HG02798 (cell line): ENCODE measurements around the gene DYRK1A.

Source experiments
- ATAC-seq: cut with Tn5 transposase; IDR thresholded peaks from one replicate; pipeline ENCODE4 v1.9.1; 2021; ENCODE audit warnings: mild to moderate bottlenecking; ENCODE audit not compliant: unreplicated experiment, poor library complexity

Gene DYRK1A

DNA sequence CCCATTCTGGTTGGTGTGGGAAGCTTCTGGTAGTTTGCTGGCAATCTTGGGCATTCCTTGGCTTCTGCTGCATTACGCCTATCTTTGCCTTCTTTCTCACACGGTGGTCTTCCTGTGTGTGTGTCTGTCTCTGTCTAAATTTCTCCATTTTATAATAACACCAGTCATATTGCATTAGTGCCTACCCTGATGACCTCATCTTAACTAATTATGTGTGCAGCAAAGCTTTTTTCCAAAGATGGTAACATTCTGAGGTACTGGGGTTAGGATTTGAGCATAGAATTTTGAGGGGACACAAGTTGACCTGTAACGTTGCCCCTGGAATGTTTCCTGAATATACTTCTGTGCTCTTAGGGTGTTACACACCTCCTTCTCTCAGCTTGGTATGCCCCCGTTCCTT, 77.1 kb downstream of the DYRK1A start:
- ATAC-seq = no peak

DNA sequence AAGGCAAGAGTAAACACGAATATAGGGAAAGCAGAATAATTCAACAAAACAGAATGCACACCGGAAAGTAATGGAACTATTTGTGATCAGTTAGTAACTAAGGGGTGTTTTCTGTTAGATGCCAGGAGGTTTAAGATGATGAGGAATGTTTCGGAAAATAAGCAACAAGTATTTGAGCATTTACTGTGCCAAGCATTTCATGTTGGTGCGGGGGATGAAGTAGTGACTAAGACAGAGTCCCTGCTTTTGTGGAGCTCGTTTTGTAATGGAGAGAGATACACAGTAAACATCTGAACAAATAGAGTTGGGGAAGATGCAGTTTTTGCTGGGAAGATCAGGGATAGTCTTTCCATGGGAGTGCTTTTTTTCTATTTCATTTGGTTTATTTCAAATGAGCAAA, 78.7 kb downstream of the DYRK1A start:
- ATAC-seq = no peak

DNA sequence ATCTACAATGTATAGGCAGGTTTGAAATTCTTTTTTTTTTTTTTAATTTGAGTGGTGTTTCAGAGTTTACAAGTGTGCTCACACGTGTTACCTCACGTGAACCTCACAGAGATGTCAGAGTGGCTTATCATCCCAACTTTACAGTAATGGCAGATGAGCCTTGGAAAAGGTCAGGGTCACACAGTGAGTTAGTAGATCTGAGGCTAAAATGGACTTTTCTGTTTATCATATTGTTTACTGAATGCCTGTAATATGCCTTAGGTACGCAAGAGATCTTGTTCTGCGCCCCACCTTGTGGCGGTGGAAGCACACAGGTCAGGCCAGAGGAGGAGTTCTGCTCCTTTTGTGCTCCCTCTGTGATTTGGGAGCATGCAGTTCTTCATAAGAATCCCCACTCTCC, 80.0 kb downstream of the DYRK1A start:
- no peak for ATAC-seq

DNA sequence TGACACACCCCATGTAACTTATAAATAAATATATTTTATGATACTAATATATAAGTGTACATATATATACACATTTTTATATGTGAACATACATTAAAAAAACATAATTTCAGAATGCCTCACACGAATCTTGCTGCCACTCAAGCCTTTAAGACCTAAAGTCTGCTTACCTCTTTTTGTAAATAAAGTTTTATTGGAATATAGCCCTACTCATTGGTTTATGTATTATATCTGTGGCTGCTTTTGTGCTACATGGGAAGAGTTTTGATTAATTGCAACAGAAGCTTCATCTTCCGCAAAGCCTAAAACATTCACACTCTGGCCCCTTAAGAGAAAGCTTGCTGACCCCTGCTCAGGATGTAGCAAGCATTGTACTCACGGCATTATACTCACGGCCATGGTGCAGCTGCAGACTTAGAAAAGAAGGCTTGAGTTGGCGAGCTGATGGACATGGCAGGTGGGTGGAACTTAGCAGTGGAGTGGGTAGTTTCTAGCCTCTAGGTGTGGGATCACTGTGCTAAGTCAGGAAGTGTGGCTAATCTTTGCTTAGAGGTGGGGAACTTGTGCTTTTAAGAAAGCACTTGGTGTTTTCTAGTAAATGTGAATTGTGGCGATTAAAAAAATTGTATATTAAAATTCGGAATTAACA, 80.8 kb downstream of the DYRK1A start:
- no peak for ATAC-seq

DNA sequence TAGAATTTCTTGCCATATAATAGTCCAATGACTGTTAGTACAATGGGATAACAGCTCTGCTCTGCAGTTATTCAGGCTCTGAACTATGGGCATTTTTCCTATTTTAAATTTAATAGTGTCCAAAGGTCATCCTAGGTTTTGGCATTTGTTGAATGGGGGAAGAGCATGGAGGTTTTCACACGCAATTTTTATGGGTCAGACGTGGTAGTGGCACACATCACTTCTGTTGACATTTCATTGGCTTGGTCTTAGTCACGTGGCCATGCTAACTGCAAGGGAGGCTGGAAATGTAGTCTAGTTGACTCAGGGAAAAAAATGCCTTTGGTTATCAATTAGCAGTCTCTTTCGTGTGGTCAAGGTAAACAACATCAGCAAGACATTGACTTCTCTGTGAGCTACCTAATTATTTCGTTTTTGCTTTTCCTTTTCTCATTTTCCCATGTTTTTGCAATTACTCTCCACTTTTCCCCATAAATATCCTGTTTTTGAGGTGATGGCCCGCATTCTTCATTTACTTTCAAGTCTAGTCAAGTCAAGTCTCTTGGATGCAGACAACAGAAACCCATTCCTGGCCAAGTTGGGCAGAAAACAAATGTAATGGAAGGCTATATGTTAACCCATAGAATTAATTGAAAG, 82.8 kb downstream of the DYRK1A start:
- ATAC-seq = no peak

DNA sequence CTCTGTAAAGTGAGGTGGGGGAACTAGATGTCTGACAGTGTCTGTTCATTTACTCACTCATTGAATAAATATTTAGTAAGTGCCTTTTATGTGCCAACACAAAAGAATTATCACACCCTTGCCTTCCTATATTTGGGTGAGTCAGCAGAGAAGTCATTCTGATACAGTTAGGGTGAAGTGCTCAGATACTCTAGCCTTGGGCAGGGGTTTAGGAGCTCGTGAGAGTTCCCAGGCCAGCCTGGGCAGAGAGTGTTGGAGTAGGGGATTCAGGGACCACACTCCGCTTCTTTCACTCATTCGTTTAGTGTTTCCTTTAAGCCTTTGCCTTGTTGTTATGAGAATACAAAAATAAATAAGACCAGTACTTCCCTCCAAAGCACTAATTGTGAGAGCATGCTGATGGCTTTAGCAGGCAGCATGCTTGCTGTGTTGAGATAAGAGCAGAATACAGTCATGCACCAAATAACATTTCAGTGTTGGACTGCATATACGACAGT, 83.9 kb downstream of the DYRK1A start:
- no peak for ATAC-seq

DNA sequence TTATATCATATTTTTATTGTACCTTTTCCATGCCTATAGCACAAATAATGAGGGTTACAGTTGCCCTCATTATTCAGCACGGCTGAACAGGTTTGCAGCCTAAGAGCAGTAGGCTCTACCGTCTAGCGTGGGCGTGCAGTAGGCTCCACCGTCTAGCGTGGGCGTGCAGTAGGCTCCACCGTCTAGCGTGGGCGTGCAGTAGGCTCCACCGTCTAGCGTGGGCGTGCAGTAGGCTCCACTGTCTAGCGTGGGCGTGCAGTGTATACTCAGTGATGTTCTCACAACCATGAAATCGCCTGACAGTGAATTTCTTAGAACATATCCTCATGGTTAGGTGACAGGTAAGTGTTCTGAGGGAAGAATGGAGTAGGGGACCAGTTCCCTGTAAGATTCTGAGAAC, 84.9 kb downstream of the DYRK1A start:
- ATAC-seq = no peak

DNA sequence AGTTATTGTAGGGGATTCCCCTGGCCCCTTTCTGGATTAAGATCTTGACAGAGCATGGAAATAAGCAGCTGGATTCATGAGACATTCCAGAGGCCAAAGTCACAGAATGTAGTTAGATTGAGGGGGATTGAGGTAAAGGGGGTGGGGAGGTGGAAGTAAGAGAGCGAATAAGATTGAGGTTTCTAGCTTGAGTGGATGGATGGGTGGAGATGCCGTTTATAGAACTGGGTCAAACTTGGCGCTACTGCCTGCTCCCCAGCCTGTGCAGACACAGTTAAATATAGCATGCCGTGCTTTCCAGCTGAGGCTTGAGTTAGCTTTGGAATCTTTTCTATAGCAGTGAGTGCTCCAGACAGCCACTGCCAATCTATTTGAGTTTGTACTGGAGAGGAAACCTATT, 85.7 kb downstream of the DYRK1A start:
- no peak for ATAC-seq

DNA sequence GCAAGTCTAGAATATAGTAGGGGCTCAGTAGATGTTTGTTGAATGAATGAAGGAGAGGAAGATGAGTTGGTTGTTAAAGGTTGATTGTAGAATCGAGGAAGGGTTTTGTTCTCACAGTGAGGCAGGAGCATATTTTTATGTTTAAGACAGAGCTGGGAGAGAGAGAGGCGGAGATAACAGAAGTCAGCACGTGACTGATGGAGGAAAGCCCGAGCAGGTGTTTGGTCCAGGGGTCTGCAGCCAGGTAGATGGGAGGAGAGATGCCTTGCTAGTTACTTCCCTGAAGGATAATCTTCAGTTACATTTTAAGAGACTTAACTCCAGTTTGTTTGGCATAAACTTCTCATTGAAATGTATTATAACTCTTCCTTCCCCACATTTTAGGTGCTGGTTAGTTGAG, 86.8 kb downstream of the DYRK1A start:
- ATAC-seq = no peak

DNA sequence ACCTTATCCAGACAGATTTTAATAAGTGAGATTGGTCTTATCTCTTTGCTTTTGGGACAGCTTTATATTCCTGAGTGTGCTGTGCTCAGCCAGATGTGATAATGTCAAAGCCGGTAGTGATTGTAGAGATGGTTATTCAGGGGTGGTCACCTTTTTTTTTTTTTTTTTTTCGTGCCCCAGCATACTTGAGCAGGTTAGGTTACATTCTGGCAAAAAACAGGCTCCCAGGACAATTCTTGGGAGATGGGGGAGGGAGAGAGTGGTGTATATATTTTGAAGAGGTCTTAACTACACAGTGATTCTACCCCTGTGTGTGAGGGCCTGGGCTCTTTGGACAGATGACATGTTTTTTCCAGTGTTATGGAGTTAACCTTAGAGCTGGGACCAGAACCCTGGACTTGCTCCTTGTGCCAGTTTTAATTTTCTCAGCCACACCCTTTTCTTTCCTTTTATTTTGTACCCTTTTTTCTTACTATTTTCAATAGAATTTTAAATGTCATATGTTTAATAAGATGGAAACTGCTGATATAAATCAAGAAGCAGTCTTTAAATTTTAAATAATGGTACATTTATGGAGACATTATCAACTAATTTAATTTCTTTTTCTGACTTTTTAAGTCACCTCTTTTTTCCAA, 88.4 kb downstream of the DYRK1A start:
- ATAC-seq = no peak

DNA sequence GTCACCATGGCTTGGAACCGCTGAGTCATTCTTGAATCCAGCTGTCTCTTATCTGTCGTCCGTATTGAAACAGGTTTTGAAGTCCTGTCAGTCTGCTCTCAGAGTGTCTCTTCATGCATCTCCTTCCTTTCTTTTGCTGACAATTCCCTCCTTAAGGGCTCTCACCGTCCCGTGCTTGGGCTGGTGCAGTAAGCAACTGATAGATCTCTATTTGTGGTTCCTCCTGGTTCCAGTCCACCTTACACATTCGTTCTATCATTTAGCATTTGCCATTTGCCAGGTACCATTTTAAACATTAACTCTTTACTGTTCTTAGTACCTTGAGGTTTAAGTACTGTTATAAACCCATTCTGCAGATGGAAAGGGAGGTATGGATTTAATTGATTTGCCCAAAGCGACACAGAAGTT, 88.9 kb downstream of the DYRK1A start:
- no peak for ATAC-seq

DNA sequence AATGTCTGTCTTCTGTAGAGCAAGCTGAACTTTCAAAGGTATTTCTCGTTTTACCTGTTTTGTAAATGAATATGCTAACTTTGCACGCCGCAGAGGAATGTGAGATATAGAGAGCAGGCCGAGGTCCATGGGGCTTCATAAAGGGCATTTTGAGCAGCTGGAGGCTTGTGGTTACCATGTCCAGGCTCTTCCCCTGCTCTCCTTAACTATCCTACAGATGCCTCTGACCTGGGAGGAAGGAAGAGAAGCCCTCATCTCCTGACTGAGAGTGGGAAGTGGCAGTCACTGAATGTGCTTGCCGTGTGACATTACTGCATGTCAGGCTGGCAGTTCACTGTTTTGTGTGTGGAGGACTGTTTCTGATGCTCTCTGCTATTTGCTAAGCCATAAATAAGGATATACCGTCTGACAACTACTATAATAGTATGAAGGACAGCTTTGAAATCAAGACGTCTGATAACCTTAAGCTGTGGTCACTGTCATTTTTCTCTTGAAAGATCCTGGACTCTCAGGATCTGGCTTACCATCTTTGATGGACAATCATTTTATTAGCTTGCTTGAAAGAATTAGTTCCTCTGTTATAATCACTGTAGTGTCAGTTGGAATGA, 92.2 kb downstream of the DYRK1A start:
- ATAC-seq = no peak

DNA sequence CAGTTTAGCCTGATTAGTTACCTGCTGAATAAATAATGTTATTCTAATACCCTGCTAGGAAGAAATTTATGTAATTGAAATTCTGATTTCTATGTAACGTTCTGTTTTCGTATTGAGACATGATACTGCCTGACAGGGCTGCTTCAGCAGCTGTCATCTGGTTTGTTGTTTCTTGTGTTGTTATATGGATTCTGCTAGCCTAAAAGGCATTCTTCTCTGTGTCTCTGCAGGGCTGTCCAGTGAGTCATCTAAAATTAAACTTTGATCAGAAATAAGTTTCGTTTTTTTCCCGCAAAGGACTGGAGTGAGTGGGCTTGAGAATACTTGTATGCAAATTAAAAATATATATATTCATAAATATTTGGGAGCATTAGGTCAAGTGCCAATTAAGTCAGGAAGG, 93.0 kb downstream of the DYRK1A start:
- ATAC-seq = no peak

DNA sequence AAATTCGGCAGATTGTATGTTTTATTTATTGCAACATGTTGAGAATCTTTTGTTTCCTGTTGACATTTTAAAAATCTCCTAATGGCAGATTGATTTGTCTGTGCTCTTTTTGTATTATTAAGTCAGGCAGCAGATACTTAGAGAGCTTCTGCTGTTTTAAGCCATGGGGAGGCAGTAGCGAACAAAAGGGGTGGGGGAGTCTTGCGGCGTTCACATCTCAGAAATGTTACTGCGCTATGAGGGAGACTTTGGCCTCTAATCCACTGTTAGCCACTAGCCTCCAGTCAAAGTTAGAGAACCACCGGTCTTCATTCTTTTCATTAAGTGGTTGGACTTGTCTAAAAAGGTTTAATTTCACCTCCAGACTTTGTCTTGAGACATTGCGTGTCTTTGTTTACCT, 93.6 kb downstream of the DYRK1A start:
- no peak for ATAC-seq

DNA sequence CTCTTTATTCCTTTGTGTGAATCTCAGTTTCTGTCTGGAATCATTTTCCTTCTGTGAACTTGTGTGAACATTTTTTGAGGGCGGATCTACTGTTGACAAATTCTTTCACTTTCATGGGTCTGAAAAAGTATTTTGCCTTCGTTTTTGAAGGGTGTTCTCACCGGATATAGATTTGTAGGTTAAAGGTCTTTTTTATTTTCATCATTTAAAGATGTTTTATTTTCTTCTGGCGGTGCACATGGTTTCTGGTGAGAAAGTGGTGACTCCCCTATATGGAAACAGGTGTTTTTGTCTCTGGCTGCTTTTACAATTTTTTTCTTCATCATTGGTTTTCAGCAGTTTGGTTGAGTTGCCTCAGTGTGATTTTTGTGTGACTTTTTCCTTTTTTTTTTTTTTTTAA, 94.9 kb downstream of the DYRK1A start:
- no peak for ATAC-seq

DNA sequence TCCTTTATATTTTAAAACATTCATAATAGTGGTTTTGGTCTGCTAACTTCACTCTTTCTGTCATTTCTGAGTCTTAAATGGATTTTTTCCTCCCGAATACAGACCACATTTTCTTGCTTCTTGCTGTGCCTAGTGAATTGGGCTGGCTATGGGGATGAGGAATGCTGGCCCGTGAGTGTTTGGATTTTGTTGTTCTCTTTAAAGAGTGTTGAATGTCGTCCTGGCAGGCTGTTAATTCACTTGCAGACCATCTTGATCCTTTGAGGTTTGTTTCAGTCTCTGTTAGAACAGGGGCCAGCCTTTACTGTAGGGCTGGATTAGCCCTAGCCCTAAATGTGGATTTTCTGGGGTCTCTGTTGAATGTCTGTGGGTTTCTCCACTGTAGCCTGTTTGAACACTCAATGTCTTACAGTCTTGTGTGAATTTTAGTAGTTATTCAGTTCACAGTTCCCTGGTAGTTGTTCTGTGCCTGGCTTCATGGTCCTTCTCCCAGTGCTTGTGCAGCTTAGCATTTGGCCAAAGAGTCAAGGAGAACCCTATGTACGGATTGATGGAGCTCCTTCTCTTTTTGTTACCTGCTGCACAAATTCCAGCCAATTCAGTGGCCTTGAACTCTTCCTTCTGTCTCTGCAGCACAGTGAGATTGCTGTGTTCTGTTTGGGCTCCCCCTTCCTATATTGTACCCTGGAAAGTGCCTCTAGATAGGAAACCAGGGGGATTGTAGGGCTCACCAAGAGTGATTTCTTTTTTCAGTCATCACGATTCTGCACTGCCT, 95.7 kb downstream of the DYRK1A start:
- no peak for ATAC-seq

DNA sequence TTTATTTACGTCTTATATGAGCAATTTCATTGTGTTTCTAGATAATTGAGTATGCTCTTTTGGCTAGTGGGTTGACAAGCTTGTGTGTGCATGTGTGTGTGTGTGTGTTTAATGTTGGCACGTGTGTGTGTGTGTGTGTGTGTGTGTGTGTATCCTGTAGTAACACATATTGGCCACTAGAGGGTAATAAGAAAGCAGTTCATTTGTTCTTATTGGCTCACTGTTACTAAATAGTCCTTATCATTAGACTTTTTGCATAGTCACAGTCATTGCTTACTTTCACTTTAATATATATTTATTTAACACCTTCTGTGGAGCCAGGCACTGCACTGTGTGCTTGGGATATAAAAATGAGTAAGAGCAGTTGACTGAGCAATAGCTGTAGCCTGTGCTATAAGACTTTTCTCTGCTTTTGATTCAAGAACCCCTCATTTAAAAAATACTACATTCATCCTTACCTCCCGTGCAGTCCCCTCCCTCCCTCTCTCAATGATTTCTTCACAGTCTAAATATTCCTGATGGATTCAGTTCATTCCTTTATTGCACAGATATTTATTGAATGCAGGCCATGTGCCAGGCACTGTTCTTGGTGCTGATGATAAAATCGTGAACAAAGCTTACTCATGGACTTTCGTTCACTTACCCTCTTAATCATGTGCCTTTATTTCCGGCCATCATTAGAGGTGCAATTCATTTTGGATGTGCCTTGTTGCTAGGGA, 96.7 kb downstream of the DYRK1A start:
- peak; percentile 36 for ATAC-seq

DNA sequence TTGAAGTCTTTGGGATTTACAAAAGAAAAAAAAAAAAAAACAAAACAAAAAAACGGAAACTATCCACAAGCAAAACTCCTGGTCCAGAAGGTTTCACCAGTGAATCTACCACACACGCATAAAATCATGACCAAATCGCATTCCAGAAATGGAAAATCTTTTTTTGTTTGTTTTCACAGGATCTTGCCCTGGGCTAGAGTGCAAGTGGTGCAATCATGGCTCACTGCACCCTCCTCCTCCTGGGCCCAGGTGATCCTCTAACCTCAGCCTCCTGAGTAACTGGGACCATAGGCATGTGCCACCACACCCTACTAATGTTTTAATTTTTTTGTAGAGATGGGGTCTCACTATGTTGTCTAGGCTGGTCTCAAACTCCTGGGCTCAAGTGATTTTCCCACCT, 100.5 kb downstream of the DYRK1A start:
- no peak for ATAC-seq

DNA sequence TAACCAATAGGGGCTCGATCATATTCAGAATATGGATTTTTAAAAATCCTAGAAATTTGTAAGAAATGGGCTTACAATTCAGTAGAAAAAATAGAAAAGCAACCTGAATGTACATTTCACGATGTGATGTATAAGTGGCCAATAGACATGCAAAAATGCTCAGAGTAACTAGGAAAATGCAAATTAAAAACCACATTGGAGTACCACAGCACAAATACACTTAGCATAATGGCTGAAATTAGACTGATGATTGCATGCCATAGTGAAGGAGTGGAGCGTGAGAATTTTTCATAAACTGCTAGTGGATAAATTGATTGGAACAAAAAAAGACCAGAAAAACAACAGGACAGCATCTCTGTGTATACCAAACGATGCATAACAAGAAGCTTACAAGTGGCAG, 102.3 kb downstream of the DYRK1A start:
- ATAC-seq = no peak

DNA sequence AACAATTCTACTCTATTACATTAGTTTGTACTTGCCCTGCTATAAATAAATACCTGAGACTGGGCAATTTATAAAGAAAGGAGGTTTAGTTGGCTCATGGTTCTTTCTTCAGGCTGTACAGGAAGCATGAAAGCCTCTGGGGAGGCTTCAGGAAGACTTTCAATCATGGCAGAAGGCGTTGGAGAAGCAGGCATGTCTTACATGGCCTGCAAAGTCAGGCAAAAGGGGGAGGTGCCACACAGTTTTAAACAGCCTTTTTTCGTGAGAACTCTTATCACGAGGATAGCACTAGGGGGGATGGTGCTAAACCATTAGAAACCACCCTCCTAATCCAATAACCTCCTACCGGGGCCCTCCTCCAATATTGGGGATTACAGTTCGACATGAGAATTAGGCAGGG, 102.9 kb downstream of the DYRK1A start:
- ATAC-seq = no peak
